ENCODE measurements around the gene UCP3. TPM values are rescaled to one million over a fixed set of nuclear protein-coding genes. Genes with fewer than 3 reads are reported as not detected.
A peak's percentile ranks its signal among the peaks of the same experiment; 100 is the strongest.

Gene UCP3
- total RNA-seq (1 to 10 TPM; 5.7 to 6.8 (median 6.5) TPM), total RNA-seq (0.76 to 4.9 (median 3.0) reads per million in 29 experiments)
- 3.1 TPM for total RNA-seq (2013)

- no peaks in the 10 kb centered on the region for H3K27me3 Mint-ChIP-seq
- 70% methylated on average over 6 of the region's 9 CpGs for WGBS (ENCODE audit: insufficient coverage)
- peaks cover 90 to 97% (median 96%) of the 10 kb centered on the region in 3 donors for H3K4me1 Mint-ChIP-seq
- H3K4me1 ChIP-seq (ENCODE audit: control insufficient read depth in 1 of 2, extremely low read depth in 1 of 2, insufficient read depth in 2 of 2, low read length in 2 of 2): peaks cover 80 to 99% of the 10 kb centered on the region in 2 experiments
- no peaks in the 10 kb centered on the region for H3K9me3 ChIP-seq
- CTCF ChIA-PET: no interaction called here
- no peaks in the 10 kb centered on the region for H3K9me3 Mint-ChIP-seq
- H3K36me3 ChIP-seq (ENCODE audit: control insufficient read depth in 2 of 2, extremely low read depth in 1 of 2, insufficient read depth in 1 of 2, low read length in 1 of 2): peaks cover 0 to 4% of the 10 kb centered on the region in 2 donors
- no peak for ATAC-seq (replicated peaks in 1 of 4)
- peaks cover 8% of the 10 kb centered on the region for H3K36me3 Mint-ChIP-seq
- H3K27ac Mint-ChIP-seq: peak within 1 kb of the TSS; percentile 86 to 94
- POLR2A ChIA-PET: interaction anchor here (0.6 to 1.6 kb wide), 5 partner anchors 13 to 39 kb away, joined by 4 to 5 read pairs (median 4); no protein-coding TSS in a partner anchor
- H3K4me3 Mint-ChIP-seq: peak within 1 kb of the TSS in 1 of 3 donors; percentile 66
- no peaks in the 10 kb centered on the region for H3K27me3 ChIP-seq (replicated peaks in 1 of 2; ENCODE audit: control insufficient read depth in 2 of 2, extremely low read depth in 1 of 2, insufficient read depth in 2 of 2, low read length in 1 of 2)
- peak within 1 kb of the TSS; percentile 91 for H3K27ac ChIP-seq (ENCODE audit: low read length)
- no peak within 1 kb of the TSS for H3K4me3 ChIP-seq (ENCODE audit: control insufficient read depth in 1 of 2, extremely low read depth in 1 of 2, low read length in 1 of 2)
- DNase-seq: no peak
Observed at GRCh38 chr11:74008373-74009229, at the start of gene UCP3. Gene UCP3 (minus strand): TSS chr11:74009085. CDS start chr11:74007042, 2,043 bp downstream.

GRCh38 chr11:74057249-74058151, 48.6 kb upstream of the UCP3 start:
- ChIA-PET CTCF (no interaction called here), POLR2A (no interaction called here)
- no peak overlapping the region for H3K4me3 ChIP-seq (ENCODE audit: control insufficient read depth in 1 of 2, extremely low read depth in 1 of 2, low read length in 1 of 2)
- Mint-ChIP-seq H3K4me1 (peaks cover 5 to 11% (median 5%) of the 10 kb centered on the region in 3 donors), H3K9me3 (no peaks in the 10 kb centered on the region), H3K27me3 (no peaks in the 10 kb centered on the region), H3K4me3 (no peak overlapping the region), H3K27ac (no peak overlapping the region), H3K36me3 (peaks cover 44% of the 10 kb centered on the region)
- H3K9me3 ChIP-seq: no peaks in the 10 kb centered on the region
- WGBS (ENCODE audit: insufficient coverage): 92% methylated on average over 4 of the region's 8 CpGs
- peaks cover 8 to 24% of the 10 kb centered on the region in 2 donors for H3K36me3 ChIP-seq (ENCODE audit: control insufficient read depth in 2 of 2, extremely low read depth in 1 of 2, insufficient read depth in 1 of 2, low read length in 1 of 2)
- ATAC-seq (replicated peaks in 1 of 4) (no peak), DNase-seq (no peak)
- H3K4me1 ChIP-seq (ENCODE audit: control insufficient read depth in 1 of 2, extremely low read depth in 1 of 2, insufficient read depth in 2 of 2, low read length in 2 of 2): no peaks in the 10 kb centered on the region
- no peak overlapping the region for H3K27ac ChIP-seq (ENCODE audit: low read length)
- no peaks in the 10 kb centered on the region for H3K27me3 ChIP-seq (replicated peaks in 1 of 2; ENCODE audit: control insufficient read depth in 2 of 2, extremely low read depth in 1 of 2, insufficient read depth in 2 of 2, low read length in 1 of 2)

- no peak overlapping the region for H3K27ac Mint-ChIP-seq
Observed at GRCh38 chr11:74055938-74056337, 47.1 kb upstream of the UCP3 start.

GRCh38 chr11:74050465-74050864, 41.6 kb upstream of the UCP3 start:
- ChIA-PET CTCF (interaction anchor here in 1 of 2 donors (0.7 kb wide), 1 partner anchor 35 kb away, joined by 4 read pairs; no protein-coding TSS in a partner anchor), POLR2A (no interaction called here)
- Mint-ChIP-seq H3K36me3 (peaks cover 54% of the 10 kb centered on the region), H3K27ac (no peak overlapping the region), H3K4me1 (peaks cover 0 to 6% (median under 1%) of the 10 kb centered on the region in 3 donors), H3K4me3 (no peak overlapping the region), H3K27me3 (no peaks in the 10 kb centered on the region), H3K9me3 (no peaks in the 10 kb centered on the region)
- Histone ChIP-seq H3K27ac (ENCODE audit: low read length) (no peak overlapping the region), H3K4me3 (ENCODE audit: control insufficient read depth in 1 of 2, extremely low read depth in 1 of 2, low read length in 1 of 2) (no peak overlapping the region), H3K4me1 (ENCODE audit: control insufficient read depth in 1 of 2, extremely low read depth in 1 of 2, insufficient read depth in 2 of 2, low read length in 2 of 2) (no peaks in the 10 kb centered on the region), H3K9me3 (no peaks in the 10 kb centered on the region), H3K36me3 (ENCODE audit: control insufficient read depth in 2 of 2, extremely low read depth in 1 of 2, insufficient read depth in 1 of 2, low read length in 1 of 2) (peaks cover 0 to 43% of the 10 kb centered on the region in 2 donors), H3K27me3 (replicated peaks in 1 of 2; ENCODE audit: control insufficient read depth in 2 of 2, extremely low read depth in 1 of 2, insufficient read depth in 2 of 2, low read length in 1 of 2) (no peaks in the 10 kb centered on the region)
- DNase-seq: no peak
- no CpG with 5 or more reads among the region's 3 CpGs for WGBS (ENCODE audit: insufficient coverage)
- no peak for ATAC-seq (replicated peaks in 1 of 4)

More at GRCh38 chr11:74055938-74056337, 47.1 kb upstream of the UCP3 start:
- POLR2A ChIA-PET: no interaction called here
- no peaks in the 10 kb centered on the region for H3K9me3 ChIP-seq
- DNase-seq (no peak), ATAC-seq (replicated peaks in 1 of 4) (no peak)
- H3K27me3 ChIP-seq (replicated peaks in 1 of 2; ENCODE audit: control insufficient read depth in 2 of 2, extremely low read depth in 1 of 2, insufficient read depth in 2 of 2, low read length in 1 of 2): no peaks in the 10 kb centered on the region
- no peaks in the 10 kb centered on the region for H3K4me1 ChIP-seq (ENCODE audit: control insufficient read depth in 1 of 2, extremely low read depth in 1 of 2, insufficient read depth in 2 of 2, low read length in 2 of 2)
- H3K4me3 ChIP-seq (ENCODE audit: control insufficient read depth in 1 of 2, extremely low read depth in 1 of 2, low read length in 1 of 2): no peak overlapping the region
- no peak overlapping the region for H3K4me3 Mint-ChIP-seq
- H3K4me1 Mint-ChIP-seq: peaks cover 5 to 10% (median 5%) of the 10 kb centered on the region in 3 donors
- no peak overlapping the region for H3K27ac ChIP-seq (ENCODE audit: low read length)
- peaks cover 43% of the 10 kb centered on the region for H3K36me3 Mint-ChIP-seq
- H3K27me3 Mint-ChIP-seq: no peaks in the 10 kb centered on the region
- H3K36me3 ChIP-seq (ENCODE audit: control insufficient read depth in 2 of 2, extremely low read depth in 1 of 2, insufficient read depth in 1 of 2, low read length in 1 of 2): peaks cover 8 to 30% of the 10 kb centered on the region in 2 donors
- CTCF ChIA-PET: no interaction called here
- no peaks in the 10 kb centered on the region for H3K9me3 Mint-ChIP-seq

- Histone ChIP-seq H3K27ac (ENCODE audit: low read length) (no peak overlapping the region), H3K4me3 (ENCODE audit: control insufficient read depth in 1 of 2, extremely low read depth in 1 of 2, low read length in 1 of 2) (no peak overlapping the region), H3K9me3 (no peaks in the 10 kb centered on the region), H3K36me3 (ENCODE audit: control insufficient read depth in 2 of 2, extremely low read depth in 1 of 2, insufficient read depth in 1 of 2, low read length in 1 of 2) (peaks cover 0 to 35% of the 10 kb centered on the region in 2 donors), H3K27me3 (replicated peaks in 1 of 2; ENCODE audit: control insufficient read depth in 2 of 2, extremely low read depth in 1 of 2, insufficient read depth in 2 of 2, low read length in 1 of 2) (no peaks in the 10 kb centered on the region), H3K4me1 (ENCODE audit: control insufficient read depth in 1 of 2, extremely low read depth in 1 of 2, insufficient read depth in 2 of 2, low read length in 2 of 2) (no peaks in the 10 kb centered on the region)
- no CpG with 5 or more reads among the region's 5 CpGs for whole genome bisulfite sequencing (ENCODE audit: insufficient coverage)
- Mint-ChIP-seq H3K27ac (no peak overlapping the region), H3K4me1 (peaks cover 0 to 5% (median 0%) of the 10 kb centered on the region in 3 donors), H3K9me3 (no peaks in the 10 kb centered on the region), H3K27me3 (no peaks in the 10 kb centered on the region), H3K36me3 (peaks cover 62% of the 10 kb centered on the region), H3K4me3 (no peak overlapping the region)
- ChIA-PET CTCF (no interaction called here), POLR2A (no interaction called here)
- DNase-seq: no peak
- no peak for ATAC-seq (replicated peaks in 1 of 4)
Observed at GRCh38 chr11:74048993-74049392, 40.1 kb upstream of the UCP3 start.

GRCh38 chr11:74044538-74044937, 35.7 kb upstream of the UCP3 start:
- no peaks in the 10 kb centered on the region for H3K4me1 ChIP-seq (ENCODE audit: control insufficient read depth in 1 of 2, extremely low read depth in 1 of 2, insufficient read depth in 2 of 2, low read length in 2 of 2)
- H3K36me3 ChIP-seq (ENCODE audit: control insufficient read depth in 2 of 2, extremely low read depth in 1 of 2, insufficient read depth in 1 of 2, low read length in 1 of 2): peaks cover 3 to 33% of the 10 kb centered on the region in 2 donors
- no peak for DNase-seq
- no peaks in the 10 kb centered on the region for H3K9me3 ChIP-seq
- Mint-ChIP-seq H3K4me1 (peaks cover 0 to 5% (median 1%) of the 10 kb centered on the region in 3 donors), H3K27me3 (no peaks in the 10 kb centered on the region), H3K36me3 (peaks cover 64% of the 10 kb centered on the region), H3K4me3 (no peak overlapping the region), H3K9me3 (no peaks in the 10 kb centered on the region), H3K27ac (no peak overlapping the region)
- no peak overlapping the region for H3K27ac ChIP-seq (ENCODE audit: low read length)
- WGBS (ENCODE audit: insufficient coverage): 92% methylated on average over 2 of the region's 2 CpGs
- ChIA-PET CTCF (no interaction called here), POLR2A (interaction anchor here in 1 of 2 donors (0.6 to 0.7 kb wide), 2 partner anchors 69 to 193 kb away, joined by 9 to 10 read pairs; no protein-coding TSS in a partner anchor)
- ATAC-seq (replicated peaks in 1 of 4): no peak
- H3K27me3 ChIP-seq (replicated peaks in 1 of 2; ENCODE audit: control insufficient read depth in 2 of 2, extremely low read depth in 1 of 2, insufficient read depth in 2 of 2, low read length in 1 of 2): no peaks in the 10 kb centered on the region
- H3K4me3 ChIP-seq (ENCODE audit: control insufficient read depth in 1 of 2, extremely low read depth in 1 of 2, low read length in 1 of 2): no peak overlapping the region
